Left lung (tissue), 10 donors: ENCODE measurements around the gene GPR25. TPM values are rescaled to one million over a fixed set of nuclear protein-coding genes. Genes with fewer than 3 reads are reported as not detected.

Source experiments
- ATAC-seq: fragments of 200-7000 bp; cut with Tn5 transposase; one replicate; pipeline ENCODE4 v1.9.1; 2020; ENCODE audit warnings: moderate library complexity
- DNase-seq, 4 donors: peaks; one replicate each; pipeline ENCODE4 v3.0.0-alpha.2; 2013 to 2020
- H3K27ac ChIP-seq, 2 donors: fragments of 200-600 bp; sonication (generic) in 1 of 2; one replicate each; pipeline versions ENCODE4 v1.5.0 to v1.8.0; 2020 to 2021
- H3K27me3 ChIP-seq, 2 donors: fragments of 200-600 bp; sonication (generic) in 1 of 2; one replicate each; pipeline versions ENCODE4 v1.5.0 to v1.8.0; 2020 to 2021
- H3K36me3 ChIP-seq, 2 donors: fragments of 200-600 bp; sonication (generic) in 1 of 2; one replicate each; pipeline versions ENCODE4 v1.5.0 to v1.8.0; 2020 to 2021
- H3K4me1 ChIP-seq, 2 donors: fragments of 200-600 bp; one replicate each; pipeline ENCODE4 v1.8.0; 2021
- H3K4me3 ChIP-seq, 2 donors: fragments of 200-600 bp; sonication (generic) in 1 of 2; one replicate each; pipeline versions ENCODE4 v1.5.0 to v1.8.0; 2020 to 2021; ENCODE audit warnings: mild to moderate bottlenecking in 1 of 2
- H3K9me3 ChIP-seq, 2 donors: fragments of 200-600 bp; sonication (generic) in 1 of 2; one replicate each; pipeline versions ENCODE4 v1.5.0 to v1.8.0; 2020 to 2021
- CTCF ChIP-seq, 2 donors: fragments of 200-600 bp; sonication (generic) in 1 of 2; IDR thresholded peaks; one replicate each; pipeline versions ENCODE4 v1.5.0 to v1.8.0; 2021; ENCODE audit warnings: antibody characterized with exemption in 2 of 2
- intact Hi-C, 2 donors: fragments of 100-400 bp; cut with DNase I; formaldehyde crosslinking; loops; one replicate each; pipeline versions ENCODE4 v1.11.2 to v1.14.2; 2022
- polyA plus RNA-seq, 6 donors: library from polyadenylated mRNA; unstranded; fragments of 120-200 nt; gene quantifications; one replicate each; pipeline ENCODE4 v1.2.1, GENCODE V29; 2013; ENCODE audit not compliant: insufficient read length in 6 of 6
- total RNA-seq, 2 donors: library from RNA; stranded (reverse); fragmentation: NEBNext Ultra II Directional; extraction: Animal tissue kit (Norgen Biotek cat#: 25700); gene quantifications; one replicate each; pipeline ENCODE4 v1.2.1, GENCODE V29; 2021
- donor health status: DM: no; HTN: yes; CAD: no.
- donor health status: DM: no; HTN: no; CAD: no.

GPR25 gene
- total and polyA plus RNA-seq, 8 donors = 0.26 to 0.52 TPM; not detected in 6

- intact Hi-C loops = no loop called here
- Histone ChIP-seq H3K27me3 (no peaks in the 10 kb centered on the region), H3K36me3 (peaks cover 0 to 3% of the 10 kb centered on the region in 2 donors), H3K4me1 (peaks cover 0 to 16% of the 10 kb centered on the region in 2 donors), H3K27ac (no peak overlapping the region), H3K4me3 (no peak overlapping the region), H3K9me3 (no peaks in the 10 kb centered on the region)
- no peak for DNase-seq
- ATAC-seq = no peak
- TF ChIP-seq CTCF (IDR thresholded peaks at IDR 0.05) = no peak
These were observed 33.7 kb downstream of the GPR25 start for GRCh38 chr1:200906491-200906890.

GRCh38 chr1:200907611-200908097 is 34.9 kb downstream of the GPR25 start:
- Histone ChIP-seq H3K9me3 (no peaks in the 10 kb centered on the region), H3K4me1 (peaks cover 0 to 16% of the 10 kb centered on the region in 2 donors), H3K27me3 (no peaks in the 10 kb centered on the region), H3K27ac (peak overlapping the region in 1 of 2 donors; percentile 53), H3K4me3 (no peak overlapping the region), H3K36me3 (peaks cover 0 to 3% of the 10 kb centered on the region in 2 donors)
- no peak for TF ChIP-seq CTCF (IDR thresholded peaks at IDR 0.05)
- no peak for DNase-seq
- ATAC-seq = no peak
- intact Hi-C loops = no loop called here

DNA sequence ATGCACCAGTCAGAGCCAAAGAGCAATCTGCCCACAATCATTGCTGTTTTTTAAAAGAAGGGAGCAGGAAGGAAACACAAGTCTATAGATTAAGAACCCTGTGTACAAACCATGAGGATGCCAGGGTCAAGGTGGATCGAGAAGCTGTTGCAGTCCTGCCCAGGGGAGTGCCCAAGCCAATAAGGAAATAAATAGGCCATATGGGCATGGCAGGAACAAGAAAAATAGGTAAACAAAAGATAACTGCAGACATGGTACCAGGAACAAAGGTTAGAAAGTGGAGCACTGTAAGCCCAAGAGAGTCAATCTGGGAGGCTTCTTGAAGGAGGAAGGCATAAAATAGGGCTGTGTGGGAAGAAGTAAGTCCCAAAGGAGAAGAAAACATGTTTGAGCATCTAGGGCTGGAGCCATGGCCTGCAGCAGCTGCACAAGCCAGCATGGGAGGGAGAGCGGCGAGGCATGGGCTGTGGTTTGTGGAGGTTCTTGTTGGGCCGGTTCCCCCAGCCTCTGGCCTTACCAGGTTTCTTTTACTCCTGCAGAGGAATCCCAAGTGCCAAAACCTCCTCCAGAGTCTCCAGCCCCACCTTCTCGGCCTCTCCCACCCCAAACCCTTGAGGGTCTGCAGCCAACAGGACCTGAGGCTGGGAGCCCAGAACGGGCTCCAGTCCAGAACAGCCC is 35.5 kb downstream of the GPR25 start:
- no peak overlapping the region for H3K27ac ChIP-seq
- no peak for ATAC-seq
- H3K27me3 ChIP-seq = no peaks in the 10 kb centered on the region
- DNase-seq = peak in 1 of 4 donors; percentile 37
- H3K4me1 ChIP-seq = peaks cover 0 to 16% of the 10 kb centered on the region in 2 donors
- no peak for TF ChIP-seq CTCF (IDR thresholded peaks at IDR 0.05)
- H3K36me3 ChIP-seq = peaks cover 0 to 3% of the 10 kb centered on the region in 2 donors
- no peak overlapping the region for H3K4me3 ChIP-seq
- intact Hi-C loops = no loop called here
- no peaks in the 10 kb centered on the region for H3K9me3 ChIP-seq

DNA sequence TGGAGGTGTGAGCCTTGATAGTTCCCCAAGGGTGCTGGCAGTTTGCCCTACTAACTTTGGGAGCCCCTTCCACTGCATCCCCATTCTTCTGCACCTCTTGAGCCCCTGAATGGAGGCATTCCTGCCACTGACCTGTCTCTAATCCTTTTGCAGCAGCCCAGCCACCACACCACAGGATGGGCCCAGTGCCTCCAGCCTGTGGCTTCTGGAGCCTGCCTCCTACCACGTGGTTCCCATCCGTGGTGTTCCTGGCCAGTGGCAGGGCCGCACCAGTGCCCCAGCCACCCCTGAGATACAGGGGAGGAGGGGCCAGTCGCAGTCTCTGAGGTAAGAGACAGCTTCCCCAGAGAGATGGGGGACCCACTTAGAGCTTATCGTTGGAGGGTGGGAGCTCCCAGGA is 36.3 kb downstream of the GPR25 start:
- no peaks in the 10 kb centered on the region for H3K27me3 ChIP-seq
- intact Hi-C loops = no loop called here
- ATAC-seq (no peak), DNase-seq (no peak)
- H3K27ac ChIP-seq = no peak overlapping the region
- no peak for TF ChIP-seq CTCF (IDR thresholded peaks at IDR 0.05)
- peaks cover 0 to 3% of the 10 kb centered on the region in 2 donors for H3K36me3 ChIP-seq
- no peaks in the 10 kb centered on the region for H3K9me3 ChIP-seq
- H3K4me1 ChIP-seq = peaks cover 0 to 16% of the 10 kb centered on the region in 2 donors
- H3K4me3 ChIP-seq = no peak overlapping the region

GRCh38 chr1:200909757-200910239 is 37.0 kb downstream of the GPR25 start:
- TF ChIP-seq CTCF (IDR thresholded peaks at IDR 0.05) = no peak
- H3K9me3 ChIP-seq = no peaks in the 10 kb centered on the region
- ATAC-seq (no peak), DNase-seq (no peak)
- H3K4me1 ChIP-seq = peaks cover 0 to 16% of the 10 kb centered on the region in 2 donors
- H3K27ac ChIP-seq = no peak overlapping the region
- no peak overlapping the region for H3K4me3 ChIP-seq
- no peaks in the 10 kb centered on the region for H3K27me3 ChIP-seq
- H3K36me3 ChIP-seq = peaks cover 0 to 3% of the 10 kb centered on the region in 2 donors
- intact Hi-C loops = no loop called here
